RKO (cell line): ENCODE data around the gene MMAB.

ENCODE experiments used
- DNase-seq: peaks from one replicate; pipeline ENCODE4 v3.0.0-alpha.2; 2016; ENCODE audit warnings: low spot score

Gene MMAB

DNA sequence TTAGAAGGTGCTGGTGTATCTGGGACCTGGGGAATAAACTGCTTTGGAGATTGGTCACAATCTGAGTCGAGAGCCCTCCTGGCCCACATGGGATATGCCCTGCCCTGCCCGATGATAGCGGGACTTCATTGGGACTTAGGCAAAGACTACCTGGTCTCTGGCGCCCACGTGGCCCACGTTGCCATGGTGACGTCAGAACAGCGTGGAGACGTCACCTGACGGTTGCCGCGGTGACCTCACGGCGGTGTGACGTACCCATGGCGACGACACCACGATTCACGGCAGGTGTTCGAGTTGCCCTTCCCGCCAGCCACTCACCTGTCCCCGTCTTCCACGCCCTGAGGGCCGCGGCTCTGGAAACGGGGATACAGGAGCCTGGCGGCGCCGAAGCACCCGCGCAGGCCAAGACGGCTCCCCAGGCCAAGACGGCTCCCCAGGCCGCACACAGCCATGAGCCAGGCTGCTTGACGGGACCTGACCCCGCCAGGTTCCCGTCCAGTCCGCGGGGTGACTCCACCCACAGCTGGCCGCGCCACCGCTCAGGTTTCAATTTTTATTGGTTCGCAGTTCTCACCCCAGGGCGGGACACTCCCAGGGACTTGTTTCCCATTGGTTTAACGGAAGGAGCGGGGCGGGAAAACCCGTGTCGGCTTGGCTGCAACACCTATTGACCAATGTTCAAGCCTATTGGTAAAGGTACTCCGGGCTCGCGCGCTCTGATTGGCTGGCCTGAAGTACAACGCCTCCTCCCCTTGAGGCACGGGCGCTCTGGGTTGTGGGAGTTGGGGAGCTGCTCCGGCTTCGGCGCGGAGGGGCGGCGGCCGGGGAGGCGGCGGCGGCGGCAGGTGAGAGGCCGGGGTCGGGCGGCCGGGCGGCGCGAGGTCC lies at the start of gene MMAB, which contains the start of gene MVK:
MMAB (minus strand) TSS at position 476 of the 885 bp plus-strand sequence; CDS start at position 452, 24 bp downstream.
MVK (plus strand) TSS at position 766 of the 885 bp plus-strand sequence. CDS start 1,029 bp downstream, outside the sequence.
- DNase-seq: peak; percentile 99

DNA sequence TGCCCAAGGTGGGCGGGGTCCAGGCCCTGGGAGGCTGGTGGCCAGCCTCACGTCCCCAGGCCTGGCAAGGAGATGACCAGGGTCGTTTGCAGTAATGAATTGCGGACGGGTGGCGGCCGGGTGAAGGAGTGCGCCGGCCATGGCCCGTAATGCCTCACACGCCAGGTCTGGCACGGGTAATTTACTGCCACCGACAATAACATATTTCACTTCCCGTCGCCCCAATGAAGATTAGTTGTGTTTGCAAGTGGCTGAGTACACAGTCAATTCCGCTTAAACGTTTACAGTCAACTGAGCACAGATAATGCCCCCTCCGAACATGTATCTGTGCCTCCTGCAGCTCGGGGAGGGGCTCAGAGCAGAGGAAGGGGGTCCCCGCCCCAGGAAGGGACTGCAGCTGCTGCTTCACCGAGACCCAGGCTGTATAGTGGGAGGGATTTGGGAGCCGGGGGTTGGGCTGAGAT lies 48.6 kb upstream of the MMAB start:
- DNase-seq: no peak

DNA sequence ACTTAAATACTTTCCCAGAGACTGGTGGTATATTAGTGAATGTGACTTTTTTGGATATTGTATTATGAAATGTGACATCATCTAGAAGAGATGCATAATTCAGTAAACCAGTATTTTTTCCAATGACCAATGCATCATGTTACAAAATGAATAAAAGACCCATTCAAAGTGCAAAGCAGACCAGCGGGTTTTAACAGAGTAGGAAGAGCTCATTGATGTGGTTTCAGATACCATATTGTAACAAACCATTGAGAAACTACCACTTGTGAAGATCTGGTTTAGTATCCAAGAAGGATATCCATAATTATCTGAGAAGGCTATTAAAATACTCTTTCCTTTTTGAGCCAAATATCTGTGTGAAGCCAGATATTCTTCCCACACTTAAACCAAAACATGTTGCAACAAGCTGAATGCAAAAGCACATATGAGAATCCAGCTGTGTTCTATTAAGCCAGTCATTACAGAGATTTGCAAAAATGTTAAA lies 47.9 kb upstream of the MMAB start:
- DNase-seq: no peak

DNA sequence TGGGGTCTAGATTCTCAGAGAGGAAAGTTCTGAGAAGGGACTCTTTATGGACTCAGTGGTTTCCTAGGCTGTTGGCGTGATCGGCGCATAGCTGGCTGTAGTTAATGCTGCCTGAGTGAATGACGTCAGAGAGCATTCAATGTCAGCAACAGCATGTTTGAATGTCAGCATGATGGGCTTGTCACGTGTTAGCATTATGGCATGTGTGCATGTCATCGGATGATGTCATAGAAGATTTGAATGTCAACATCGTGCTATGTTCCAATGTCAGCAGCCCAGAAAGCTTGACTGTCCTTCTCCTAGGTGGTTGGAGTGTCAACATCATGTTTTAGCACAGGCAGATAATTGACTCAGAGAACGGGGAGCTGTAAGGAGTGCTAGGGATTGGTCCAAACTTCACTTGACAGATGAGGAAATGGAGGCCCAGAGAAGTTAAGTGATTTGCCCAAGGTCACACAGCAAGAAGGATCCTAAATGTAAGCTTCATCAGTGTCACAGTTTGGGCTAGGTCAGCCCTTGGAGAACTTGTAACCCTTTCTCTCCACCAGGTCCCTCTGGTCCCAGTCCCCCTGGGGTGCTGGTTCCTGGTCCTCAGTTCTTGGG lies 45.8 kb upstream of the MMAB start:
- DNase-seq: no peak

DNA sequence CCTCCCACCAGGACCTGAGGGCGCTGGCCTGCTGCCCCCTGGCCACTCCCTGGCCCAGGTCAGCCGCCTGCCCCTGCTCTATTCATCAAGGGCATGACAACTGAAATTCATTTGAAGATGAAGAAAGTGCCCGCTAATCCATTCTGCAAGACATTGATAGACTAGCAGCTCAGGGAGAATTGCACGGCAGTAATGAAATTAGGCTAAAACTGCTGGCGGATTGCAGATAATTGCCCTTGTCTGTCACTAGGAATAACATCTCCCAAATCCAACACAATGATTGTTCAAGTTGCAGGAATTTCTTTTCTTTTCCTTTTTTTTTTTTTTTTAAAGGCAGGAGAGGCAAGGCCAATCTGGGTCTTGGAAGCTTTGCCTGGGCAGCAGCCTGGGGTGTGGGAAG lies 44.8 kb upstream of the MMAB start:
- DNase-seq: no peak

DNA sequence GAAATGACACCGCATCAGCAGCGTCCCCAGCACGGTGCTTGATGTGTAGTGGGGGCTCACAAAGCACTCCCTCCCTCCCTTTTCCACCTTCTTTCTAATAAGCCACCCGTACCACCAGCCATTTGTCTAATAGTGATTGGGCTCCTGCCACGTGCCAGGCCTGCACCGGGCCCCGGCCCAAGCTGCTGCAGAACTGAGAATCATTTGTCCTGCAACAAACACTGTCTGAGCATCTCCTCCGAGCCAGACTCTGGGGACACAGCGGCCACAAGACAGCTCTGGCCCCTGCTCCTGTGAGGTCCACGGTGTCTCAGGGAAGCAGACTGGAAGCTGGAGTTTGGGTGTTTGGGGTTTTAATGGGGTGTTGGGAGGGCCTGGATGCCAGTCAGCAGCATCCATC lies 44.2 kb upstream of the MMAB start:
- no peak for DNase-seq

DNA sequence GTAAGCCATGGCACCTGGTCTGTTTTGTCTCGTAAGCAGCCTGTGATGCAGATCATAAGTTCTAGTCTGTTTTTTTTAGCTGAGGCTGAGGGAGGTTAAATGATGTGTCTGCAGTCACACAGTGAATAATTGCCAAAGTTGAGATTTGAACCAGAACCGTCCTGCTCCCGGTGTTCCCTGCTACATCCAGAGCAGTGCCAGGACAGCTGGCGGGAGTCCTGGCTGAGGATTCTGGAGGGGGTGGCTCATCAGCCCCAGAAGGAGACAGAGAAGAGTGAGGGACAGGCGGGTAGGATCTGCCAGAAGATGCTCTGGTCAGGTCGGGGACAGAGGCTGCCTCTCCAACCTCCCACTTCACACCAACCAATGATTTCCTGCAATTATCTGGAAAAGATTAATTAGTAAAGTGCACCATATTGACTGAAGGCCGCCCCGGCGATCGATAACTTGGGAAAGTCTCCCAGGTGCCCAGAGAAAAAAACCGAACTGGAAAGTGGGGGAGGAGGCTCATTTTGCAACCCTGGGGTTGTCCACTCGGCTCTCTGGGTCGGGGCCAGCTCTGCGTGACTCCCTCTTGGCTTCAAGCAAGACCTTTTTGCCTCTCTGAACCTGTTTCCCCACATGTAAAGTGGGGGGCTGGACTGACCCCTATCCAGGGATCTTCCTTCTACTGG lies 42.4 kb upstream of the MMAB start:
- no peak for DNase-seq

DNA sequence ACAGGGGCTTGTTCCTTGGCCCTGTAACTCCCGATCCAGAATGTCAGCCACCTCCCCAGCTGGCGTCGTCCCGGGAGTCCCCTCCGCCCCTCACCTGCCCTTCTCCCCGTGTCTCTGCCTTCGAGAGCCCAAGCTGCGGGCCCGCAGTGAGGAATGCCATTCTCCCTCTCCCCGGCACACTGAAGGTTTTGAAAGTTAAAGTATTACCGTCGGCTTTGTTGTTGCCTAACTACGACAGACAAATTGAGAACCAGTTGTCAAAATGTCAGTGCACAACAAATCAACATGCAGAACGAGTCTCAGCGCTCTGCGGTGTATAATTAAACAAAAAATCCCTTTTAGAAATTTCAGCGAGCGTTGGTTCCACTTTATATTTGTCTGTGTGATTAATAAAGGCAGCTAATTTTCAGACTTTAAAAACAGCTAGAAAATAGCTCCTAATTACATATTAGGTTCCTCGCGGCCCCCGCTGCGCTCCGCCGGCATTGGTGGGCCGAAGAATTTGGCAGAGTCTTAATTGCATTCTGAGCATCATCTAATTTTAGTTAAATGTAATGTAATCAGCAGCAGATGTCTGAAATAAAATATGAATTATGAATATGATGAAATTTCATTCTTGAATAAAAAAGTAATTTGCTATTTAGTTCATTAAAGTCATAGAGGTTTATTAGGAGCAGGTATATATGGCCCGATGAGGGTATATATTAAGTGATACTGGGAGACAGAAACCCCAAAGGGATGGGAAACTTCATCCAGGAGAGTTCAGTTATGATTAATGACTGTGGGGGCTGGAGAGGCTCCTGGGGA lies 40.5 kb upstream of the MMAB start:
- no peak for DNase-seq

DNA sequence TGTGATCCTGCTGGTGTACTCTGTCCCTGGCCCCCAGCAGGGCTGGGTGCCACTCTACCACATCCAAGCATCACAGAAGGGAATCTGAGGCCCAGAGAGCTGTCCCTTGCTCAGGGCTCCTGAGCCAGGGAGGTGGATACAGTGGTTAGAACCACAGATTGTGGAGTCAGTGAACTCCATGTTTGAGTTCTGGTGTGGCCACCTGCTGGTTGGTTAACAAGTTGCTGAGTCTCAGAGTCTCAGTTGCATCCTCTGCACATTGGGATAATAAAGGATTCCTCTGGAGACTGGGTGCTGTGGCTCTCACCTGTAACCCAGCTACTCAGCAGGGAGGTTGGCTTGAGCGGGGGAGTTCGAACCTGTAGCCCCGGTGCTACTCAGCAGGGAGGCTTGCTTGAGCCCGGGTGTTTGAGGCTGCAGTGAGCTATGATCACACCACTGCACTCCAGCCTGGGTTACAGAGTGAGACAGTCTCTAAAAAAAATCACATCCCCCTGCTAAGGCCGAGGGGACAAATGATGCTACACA lies 39.7 kb upstream of the MMAB start:
- DNase-seq: peak; percentile 40

DNA sequence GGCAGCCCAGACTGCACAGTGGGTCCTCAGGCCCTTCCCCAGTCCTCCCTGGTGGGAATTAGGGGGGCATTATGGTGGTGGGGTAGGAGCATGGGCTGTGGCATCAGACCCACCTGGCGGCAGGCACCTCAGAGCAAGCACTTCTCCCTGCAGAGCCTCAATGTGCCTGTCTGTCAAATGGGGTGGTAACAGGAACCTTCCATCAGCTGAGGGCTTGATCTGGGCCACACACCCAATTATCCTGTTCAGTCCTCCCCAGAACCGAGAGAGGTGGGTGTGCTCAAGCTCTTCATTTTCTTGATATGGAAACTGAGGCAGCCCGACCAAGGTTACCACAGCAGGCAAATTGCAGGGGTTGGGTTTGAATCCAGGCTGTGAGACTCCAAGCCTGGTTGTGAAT lies 38.7 kb upstream of the MMAB start:
- no peak for DNase-seq

DNA sequence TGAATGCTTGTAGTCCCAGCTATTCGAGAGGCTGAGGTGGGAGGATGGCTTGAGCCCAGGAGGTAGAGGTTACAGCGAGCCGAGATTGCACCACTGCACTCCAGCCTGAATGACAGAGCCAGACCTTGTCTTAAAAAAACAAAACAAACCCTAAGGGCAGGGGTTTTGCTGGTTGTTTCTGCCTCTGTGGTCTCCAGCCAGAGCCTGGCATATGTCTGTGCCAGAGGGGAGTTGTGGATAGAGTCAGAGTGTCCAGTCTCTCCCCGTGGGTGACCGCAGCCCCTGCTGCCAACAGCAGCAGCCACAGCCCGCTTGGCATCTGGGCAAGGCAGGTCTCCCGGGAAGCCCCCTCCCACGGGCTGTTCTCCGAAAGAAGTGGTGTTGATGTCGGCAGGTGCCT lies 37.9 kb upstream of the MMAB start:
- no peak for DNase-seq

DNA sequence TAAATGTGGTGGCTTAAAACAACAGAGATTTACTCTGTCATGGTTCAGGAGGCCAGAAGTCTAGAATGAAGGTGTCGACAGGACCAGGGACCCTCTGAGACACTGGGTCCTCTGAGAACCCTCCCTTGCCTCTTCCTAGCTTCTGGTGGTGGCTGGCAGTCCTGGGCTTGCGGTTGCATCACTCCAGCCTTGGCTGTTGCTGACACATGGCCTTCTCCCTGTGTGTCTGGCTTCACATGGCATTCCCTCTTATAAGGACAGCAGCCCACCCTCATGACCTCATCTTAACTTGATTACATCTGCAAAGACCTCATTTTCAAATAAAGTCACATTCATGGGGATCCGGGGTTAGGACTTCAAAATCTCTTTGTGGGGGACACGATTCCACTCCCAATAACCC lies 37.2 kb upstream of the MMAB start:
- DNase-seq: no peak

DNA sequence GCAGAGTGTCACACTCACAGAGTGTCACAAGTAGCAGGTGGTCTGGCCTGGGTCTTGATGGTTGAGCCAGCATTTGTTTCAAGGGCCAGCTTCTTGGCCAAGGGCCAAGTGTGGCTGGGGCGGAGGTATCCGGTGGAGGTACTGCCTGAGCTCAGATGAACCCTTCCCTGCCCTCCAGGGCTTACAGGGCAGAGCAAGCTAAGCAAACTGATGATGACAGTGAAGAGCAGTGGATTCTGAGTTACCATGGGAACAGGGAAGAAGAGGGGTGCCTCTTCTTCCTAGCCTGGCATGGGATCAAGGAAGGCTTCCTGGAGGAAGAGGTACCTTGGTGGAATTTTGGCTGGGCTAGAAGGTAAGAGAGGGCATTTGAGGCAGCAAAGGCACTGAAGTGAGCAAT lies 36.0 kb upstream of the MMAB start:
- DNase-seq: no peak

DNA sequence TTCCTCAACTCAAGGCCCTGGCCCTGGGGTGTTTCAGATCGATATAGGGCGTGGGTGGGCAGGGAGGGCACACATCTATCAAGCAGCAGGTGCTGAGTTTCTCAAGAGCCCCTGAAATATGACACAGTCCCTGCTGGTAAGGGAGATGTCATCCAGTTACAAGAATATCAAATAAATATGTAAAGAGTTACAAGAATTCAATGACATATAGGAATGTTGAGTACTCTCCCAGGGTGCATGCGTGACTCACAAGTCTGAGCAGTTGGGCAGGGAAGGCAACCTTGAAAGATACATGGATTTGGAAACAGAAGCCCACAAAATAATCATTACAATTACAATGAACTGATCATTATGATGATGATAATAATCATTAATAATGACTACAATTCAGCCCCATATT lies 35.5 kb upstream of the MMAB start:
- DNase-seq: no peak

DNA sequence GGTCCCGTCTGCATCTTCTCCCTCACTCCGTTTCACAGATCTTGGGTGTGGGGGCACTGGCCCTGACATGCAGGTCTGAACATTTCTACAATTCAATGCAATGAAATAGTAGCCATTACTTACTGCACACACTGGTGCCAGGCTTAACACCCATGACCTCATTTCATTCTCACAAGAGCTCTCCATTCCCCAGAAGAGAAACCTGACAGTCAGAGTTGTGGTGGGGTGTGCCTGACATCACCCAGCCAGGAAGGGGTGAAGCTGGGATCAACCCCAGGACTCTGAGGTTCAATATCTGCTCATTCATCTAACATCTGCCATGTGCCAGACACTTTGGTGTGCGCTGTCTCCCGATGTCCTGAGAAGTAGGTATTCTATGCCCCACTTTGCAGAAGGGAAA lies 35.0 kb upstream of the MMAB start:
- DNase-seq: no peak

DNA sequence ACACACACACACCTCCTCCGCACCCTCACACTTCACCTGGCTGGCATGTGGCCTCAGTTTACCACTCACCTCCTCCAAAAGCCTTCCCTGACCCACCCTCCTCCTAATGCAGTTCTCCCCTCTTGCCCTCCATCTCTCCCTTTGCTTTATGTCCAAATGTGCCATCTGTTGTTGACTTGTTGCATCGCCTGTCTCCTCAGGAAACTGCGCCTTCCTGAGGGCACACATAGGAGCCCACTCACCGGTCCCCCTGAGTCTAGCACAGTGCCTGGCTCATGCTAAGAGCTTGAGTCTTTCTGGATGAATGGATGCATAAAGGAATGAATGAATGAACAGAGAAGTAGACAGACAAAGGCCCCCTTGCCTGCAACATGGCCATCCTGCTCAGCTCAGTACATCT lies 34.3 kb upstream of the MMAB start:
- DNase-seq: no peak

DNA sequence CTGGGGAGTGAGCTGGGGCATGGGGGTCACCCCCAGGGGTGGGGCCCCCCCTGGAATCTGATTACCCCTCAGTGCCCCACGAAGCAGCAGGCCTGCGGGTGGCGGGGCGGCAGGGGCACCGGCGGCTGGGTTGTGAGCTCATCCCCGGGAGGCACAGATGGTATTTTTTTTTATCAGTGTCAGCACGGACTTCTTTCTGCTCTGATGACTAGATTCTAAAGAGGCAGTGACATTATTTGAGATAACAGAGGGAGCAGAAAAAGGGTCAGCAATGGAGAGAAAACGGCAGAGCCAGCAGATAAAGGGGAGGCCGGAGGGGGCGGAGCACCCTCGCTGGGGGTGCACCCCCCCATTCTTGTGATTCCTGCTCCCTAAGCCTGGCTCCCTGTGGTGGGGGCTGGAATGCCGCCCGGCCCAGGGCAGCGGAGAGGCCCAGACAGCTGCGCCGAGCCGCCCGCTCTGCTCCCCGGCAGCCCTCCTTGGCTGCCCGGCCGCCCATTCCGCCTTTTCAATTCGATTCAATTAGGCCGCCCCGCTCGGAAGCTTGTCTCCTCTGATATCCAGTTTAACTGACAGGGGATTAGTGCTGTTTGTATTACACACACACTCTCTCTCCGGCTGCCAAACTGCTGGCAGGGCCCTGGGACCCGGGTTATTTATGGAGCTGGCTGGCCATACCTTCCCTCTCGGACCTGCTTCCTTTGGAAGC lies 33.2 kb upstream of the MMAB start:
- DNase-seq: no peak

DNA sequence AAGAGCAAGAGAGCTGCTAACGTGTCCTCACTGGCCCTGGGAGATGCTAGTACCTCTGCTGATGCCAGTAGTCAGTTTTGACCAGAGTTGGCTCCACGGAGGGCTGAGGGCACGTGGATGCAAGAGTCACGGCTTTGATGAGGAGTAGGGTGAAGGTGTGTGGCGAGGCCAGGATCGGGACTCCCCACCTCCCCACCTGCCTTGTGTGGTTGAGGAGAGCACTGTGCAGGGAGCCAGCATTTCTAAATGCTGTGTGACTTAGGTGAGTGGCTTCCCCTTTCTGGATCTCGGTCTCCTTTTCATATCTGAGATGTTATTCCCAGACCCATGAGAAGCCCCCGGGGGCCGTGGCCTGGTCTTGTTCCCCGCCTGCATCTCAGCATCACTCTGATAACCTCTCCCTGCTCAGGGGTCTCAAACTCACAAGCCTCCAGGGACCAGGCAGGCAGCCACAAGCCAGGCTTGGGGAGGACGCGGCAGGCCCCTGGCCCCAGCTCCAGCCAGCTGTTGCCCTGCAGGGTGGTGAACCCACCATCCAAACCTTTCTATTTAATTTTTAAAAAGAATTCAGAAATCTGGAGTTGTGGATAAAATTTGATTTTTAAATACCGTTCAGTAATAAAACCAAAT lies 32.4 kb upstream of the MMAB start:
- no peak for DNase-seq

DNA sequence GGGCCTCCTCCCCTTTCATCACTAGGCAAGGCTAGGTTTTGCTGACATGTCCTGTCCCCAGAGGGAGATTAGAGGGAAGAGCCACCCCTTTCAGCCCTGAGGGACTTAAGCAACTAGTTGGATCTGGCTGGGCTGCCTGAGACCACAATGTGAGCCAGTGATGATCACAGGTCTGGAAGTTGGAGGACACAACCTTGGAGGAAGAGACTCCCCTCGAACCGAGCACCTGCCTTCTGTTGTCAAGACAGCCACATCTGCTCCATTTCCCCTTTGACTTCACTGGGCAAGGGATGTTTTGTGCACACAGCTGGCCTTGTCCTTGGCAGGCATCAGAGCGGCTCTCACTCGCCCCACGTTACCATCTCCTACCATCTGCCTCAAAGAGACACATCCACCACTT lies 31.7 kb upstream of the MMAB start:
- DNase-seq: no peak

DNA sequence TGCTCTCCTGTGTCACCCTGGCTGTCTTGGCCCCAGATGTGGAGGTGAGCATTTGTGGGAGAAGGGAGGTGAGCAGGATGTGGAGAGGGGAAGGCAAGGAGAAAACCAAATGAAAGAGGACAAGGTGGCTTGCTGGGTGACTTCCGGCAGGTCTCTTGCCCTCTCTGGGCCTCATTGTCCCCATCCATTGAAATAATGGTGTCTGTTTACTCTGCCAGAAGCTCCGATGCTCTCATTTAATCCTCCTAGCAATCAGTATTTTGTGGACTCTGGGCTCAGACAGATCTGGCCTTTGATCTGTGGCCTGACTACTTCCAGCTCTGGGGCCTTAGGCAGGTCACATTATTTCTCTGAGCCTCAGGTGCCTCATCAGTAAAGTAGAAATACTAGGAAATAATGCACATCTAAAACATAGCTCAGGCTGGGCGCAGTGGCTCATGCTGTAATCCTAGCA lies 30.9 kb upstream of the MMAB start:
- no peak for DNase-seq
